Nephron (organoid): ENCODE results near the gene NDUFAF8.

Source experiments
- H3K27ac Mint-ChIP-seq, 3 experiments: 2 replicates each; pipeline ENCODE4 v1.8.0; 2020; ENCODE audit warnings: mixed read lengths in 3 of 3, mild to moderate bottlenecking in 2 of 3, moderate library complexity in 1 of 3
- H3K27me3 Mint-ChIP-seq: 2 replicates; pipeline ENCODE4 v1.8.0; 2021; ENCODE audit warnings: low read depth, mild to moderate bottlenecking, moderate library complexity, mixed read lengths
- H3K36me3 Mint-ChIP-seq: 2 replicates; pipeline ENCODE4 v1.8.0; 2020; ENCODE audit warnings: low read depth, mixed read lengths
- H3K4me1 Mint-ChIP-seq: 2 replicates; pipeline ENCODE4 v1.8.0; 2020; ENCODE audit warnings: mixed read lengths
- H3K4me3 Mint-ChIP-seq, 3 experiments: 2 replicates each; pipeline ENCODE4 v1.8.0; 2020; ENCODE audit warnings: mild to moderate bottlenecking in 3 of 3, mixed read lengths in 3 of 3, moderate library complexity in 2 of 3
- H3K9me3 Mint-ChIP-seq: 2 replicates; pipeline ENCODE4 v1.8.0; 2020; ENCODE audit warnings: mixed read lengths
- TF ChIP-seq, protein P1 (sequence below), 3 experiments: fragments of 200-600 bp; sonication (generic); IDR thresholded peaks; one replicate each; pipeline ENCODE4 v1.5.0; 2021; ENCODE audit warnings: antibody characterized with exemption in 3 of 3; ENCODE audit not compliant: unreplicated experiment in 3 of 3

Gene NDUFAF8

DNA sequence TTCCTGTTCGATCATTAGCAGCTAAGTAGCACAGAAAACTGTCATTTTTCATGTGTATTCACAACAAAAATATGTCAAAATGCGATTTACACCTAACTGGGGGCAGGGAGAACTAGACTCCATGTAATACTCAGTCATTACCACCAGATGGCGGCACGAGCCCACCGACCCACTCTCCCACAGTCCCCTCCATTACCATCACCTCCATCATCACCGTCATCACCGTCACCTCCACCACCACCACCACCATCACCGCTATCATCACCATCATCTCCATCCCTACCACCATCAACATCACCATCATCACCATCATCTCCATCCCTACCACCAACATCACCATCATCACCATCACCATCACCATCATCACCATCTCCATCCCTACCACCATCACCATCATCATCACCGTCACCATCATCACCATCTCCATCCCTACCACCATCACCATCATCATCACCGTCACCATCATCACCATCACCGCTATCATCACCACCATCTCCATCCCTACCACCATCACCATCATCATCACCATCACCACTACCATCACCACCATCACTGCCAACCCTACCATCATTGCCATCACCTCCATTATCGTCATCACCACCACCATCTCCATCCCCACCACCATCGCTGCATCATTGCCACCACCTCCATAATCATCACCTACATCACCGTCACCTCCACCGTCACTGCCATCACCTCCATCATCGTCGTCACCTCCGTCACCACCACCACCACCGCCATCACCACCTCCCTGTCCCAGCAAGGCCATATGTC, 14.4 kb downstream of the NDUFAF8 start:
- peaks cover 46% of the 10 kb centered on the region for H3K4me1 Mint-ChIP-seq
- peak overlapping the region; percentile 2 to 26 (median 24) for H3K4me3 Mint-ChIP-seq
- TF ChIP-seq, protein P1, sequence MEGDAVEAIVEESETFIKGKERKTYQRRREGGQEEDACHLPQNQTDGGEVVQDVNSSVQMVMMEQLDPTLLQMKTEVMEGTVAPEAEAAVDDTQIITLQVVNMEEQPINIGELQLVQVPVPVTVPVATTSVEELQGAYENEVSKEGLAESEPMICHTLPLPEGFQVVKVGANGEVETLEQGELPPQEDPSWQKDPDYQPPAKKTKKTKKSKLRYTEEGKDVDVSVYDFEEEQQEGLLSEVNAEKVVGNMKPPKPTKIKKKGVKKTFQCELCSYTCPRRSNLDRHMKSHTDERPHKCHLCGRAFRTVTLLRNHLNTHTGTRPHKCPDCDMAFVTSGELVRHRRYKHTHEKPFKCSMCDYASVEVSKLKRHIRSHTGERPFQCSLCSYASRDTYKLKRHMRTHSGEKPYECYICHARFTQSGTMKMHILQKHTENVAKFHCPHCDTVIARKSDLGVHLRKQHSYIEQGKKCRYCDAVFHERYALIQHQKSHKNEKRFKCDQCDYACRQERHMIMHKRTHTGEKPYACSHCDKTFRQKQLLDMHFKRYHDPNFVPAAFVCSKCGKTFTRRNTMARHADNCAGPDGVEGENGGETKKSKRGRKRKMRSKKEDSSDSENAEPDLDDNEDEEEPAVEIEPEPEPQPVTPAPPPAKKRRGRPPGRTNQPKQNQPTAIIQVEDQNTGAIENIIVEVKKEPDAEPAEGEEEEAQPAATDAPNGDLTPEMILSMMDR (IDR thresholded peaks at IDR 0.05; ENCODE audit: unreplicated experiment in 3 of 3), result peak; percentile 75 to 80 (median 75)
- H3K27me3 Mint-ChIP-seq, result peaks cover 13% of the 10 kb centered on the region
- peaks cover 7% of the 10 kb centered on the region for H3K36me3 Mint-ChIP-seq
- peak overlapping the region; percentile 58 to 74 (median 59) for H3K27ac Mint-ChIP-seq
- no peaks in the 10 kb centered on the region for H3K9me3 Mint-ChIP-seq

- H3K4me3 Mint-ChIP-seq, result peak overlapping the region in 1 of 3 experiments; percentile 25
- H3K4me1 Mint-ChIP-seq, result peaks cover 42% of the 10 kb centered on the region
- peak overlapping the region in 2 of 3 experiments; percentile 33 to 48 for H3K27ac Mint-ChIP-seq
- TF ChIP-seq, protein P1 (IDR thresholded peaks at IDR 0.05; ENCODE audit: unreplicated experiment in 3 of 3), result peak; percentile 50 to 61 (median 50)
- H3K27me3 Mint-ChIP-seq, result peaks cover 13% of the 10 kb centered on the region
- H3K9me3 Mint-ChIP-seq, result no peaks in the 10 kb centered on the region
- peaks cover 7% of the 10 kb centered on the region for H3K36me3 Mint-ChIP-seq
Observed at GRCh38 chr17:81254955-81255717, 16.0 kb downstream of the NDUFAF8 start.

DNA sequence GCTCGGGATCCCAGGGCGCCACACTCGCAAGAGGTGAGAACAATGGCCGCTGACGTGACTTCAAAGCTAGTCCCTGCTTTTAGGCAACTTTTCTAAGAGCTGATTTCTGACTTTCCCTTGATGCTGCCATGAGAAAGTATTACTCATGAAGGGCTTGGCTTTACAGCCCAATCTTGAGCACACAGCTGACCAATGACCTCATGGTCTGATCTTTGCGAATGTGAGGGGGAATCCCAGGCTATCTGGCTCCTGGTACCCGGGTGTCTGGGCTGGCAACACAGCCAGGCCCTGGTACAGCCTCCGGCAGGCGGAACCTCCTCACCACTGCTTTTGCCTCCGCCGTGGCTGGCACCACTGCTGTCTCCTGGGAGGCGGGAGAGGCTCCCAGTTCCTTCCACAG, 17.5 kb downstream of the NDUFAF8 start:
- TF ChIP-seq, protein P1 (IDR thresholded peaks at IDR 0.05; ENCODE audit: unreplicated experiment in 3 of 3), result no peak
- H3K27me3 Mint-ChIP-seq, result peaks cover 13% of the 10 kb centered on the region
- no peaks in the 10 kb centered on the region for H3K9me3 Mint-ChIP-seq
- peaks cover 7% of the 10 kb centered on the region for H3K36me3 Mint-ChIP-seq
- H3K27ac Mint-ChIP-seq, result no peak overlapping the region
- no peak overlapping the region for H3K4me3 Mint-ChIP-seq
- peaks cover 32% of the 10 kb centered on the region for H3K4me1 Mint-ChIP-seq

DNA sequence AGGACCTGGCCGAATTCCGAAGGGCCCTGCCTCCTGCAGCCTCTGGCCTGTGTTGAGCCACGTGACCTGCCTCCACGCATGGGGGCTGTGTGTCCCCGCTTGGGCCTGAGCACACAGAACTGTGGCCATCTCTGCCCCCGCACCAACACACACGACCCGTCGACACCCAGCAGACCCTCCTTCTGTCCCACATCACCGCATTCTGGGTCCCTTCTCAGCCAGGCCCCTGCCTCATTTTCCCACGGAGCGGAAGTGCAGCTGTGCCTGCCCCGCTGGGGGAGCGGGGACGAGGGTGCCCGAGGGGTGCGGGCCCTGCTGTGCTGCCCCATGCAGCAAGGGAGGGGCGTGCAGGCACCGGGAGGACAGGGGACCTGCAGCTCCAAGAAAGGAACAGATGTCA, 18.4 kb downstream of the NDUFAF8 start:
- Mint-ChIP-seq H3K27ac (no peak overlapping the region), H3K4me3 (no peak overlapping the region), H3K36me3 (peaks cover 9% of the 10 kb centered on the region), H3K9me3 (no peaks in the 10 kb centered on the region), H3K4me1 (peaks cover 24% of the 10 kb centered on the region), H3K27me3 (peaks cover 11% of the 10 kb centered on the region)
- TF ChIP-seq, protein P1 (IDR thresholded peaks at IDR 0.05; ENCODE audit: unreplicated experiment in 3 of 3), result no peak

DNA sequence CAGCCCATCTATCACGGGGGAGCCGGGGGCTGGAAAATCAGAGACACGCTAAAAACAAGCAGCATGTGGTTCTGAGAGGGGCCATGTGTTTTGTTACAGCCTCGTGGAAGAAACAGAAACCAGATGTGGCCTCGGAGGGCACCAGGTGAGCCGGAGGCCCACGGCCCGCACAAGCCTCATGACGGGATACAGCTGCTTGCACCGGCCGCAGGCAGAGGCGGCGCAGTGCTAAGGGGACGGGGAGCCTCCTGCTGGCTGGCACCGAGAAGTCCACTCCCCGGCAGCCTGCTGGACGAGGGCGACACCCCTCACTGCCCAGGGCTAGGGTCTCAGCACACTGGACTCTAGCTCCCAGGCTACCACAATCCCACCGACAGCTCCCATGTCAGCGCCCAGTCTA, 19.2 kb downstream of the NDUFAF8 start:
- TF ChIP-seq, protein P1 (IDR thresholded peaks at IDR 0.05; ENCODE audit: unreplicated experiment in 3 of 3), result peak; percentile 34 to 58 (median 56)
- H3K27me3 Mint-ChIP-seq, result peaks cover 9% of the 10 kb centered on the region
- H3K4me1 Mint-ChIP-seq, result peaks cover 16% of the 10 kb centered on the region
- no peak overlapping the region for H3K4me3 Mint-ChIP-seq
- peak overlapping the region in 1 of 3 experiments; percentile 56 for H3K27ac Mint-ChIP-seq
- H3K36me3 Mint-ChIP-seq, result peaks cover 10% of the 10 kb centered on the region
- H3K9me3 Mint-ChIP-seq, result no peaks in the 10 kb centered on the region
